Erythroblast (primary cell): Measurements from ENCODE around the gene CFAP45.

Experiments used
- GATA1 ChIP-seq: IDR thresholded peaks from 2 replicates; pipeline ENCODE4 v1.6.1; 2011; ENCODE audit warnings: low read depth, mild to moderate bottlenecking, control low read depth, low read length, moderate library complexity
- POLR2A ChIP-seq: IDR thresholded peaks from 2 replicates; pipeline ENCODE4 v1.6.1; 2011; ENCODE audit warnings: mild to moderate bottlenecking, low read length

DNA sequence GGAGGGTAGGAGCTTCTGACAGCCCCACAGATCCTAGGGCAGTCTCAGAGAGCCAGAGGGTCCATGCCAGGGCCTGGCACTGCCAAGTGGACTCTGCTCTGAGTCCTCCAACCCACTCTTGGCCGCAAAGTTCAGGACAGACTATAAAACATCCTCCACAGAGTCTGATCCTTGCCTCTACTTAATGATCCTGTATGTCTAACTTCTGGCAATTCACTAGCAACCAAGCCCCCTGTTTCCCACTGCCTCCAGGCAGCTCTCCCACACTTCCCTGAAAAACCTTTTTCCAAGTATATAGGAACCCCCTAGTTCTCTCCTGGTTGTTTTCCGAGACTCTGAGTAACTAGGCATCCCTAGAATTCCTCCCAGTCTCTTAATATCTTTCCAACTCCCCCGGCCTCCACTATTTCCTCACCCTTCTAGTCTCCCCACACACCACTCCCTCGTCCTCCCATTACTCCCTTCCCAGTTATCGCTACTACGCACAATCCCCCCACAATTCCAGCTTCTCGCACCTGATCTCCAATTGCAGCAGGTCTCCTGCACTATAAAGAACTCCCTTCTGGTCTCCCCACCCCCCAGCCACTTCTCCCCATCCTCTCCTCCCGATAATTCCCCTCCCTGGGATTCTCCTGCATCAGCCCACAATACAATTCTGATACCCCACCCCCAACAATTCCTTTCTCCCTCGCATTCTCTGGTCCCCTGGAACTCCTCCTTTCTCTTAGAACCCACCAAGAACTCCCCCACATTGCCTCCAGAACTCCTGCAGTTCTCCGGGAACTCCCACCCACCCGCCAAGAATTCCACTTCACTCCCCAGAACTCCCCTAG is 44.9 kb upstream of the CFAP45 start:
- TF ChIP-seq POLR2A: no peak
- TF ChIP-seq GATA1: no peak
